ENCODE measurements around the gene PPM1K.
A peak's percentile ranks its signal among the peaks of the same experiment; 100 is the strongest.

PPM1K gene

GRCh38 chr4:88230969-88231771 is 53.2 kb downstream of the PPM1K start:
- peak; percentile 6 for DNase-seq (ENCODE audit: low read depth)
- no peak for TF ChIP-seq CTCF (conservative IDR thresholded peaks at IDR 0.05; ENCODE audit: low read length)
- peak overlapping the region; percentile 35 for H3K4me3 ChIP-seq (ENCODE audit: low read length)

- TF ChIP-seq CTCF (conservative IDR thresholded peaks at IDR 0.05; ENCODE audit: low read length): no peak
- DNase-seq (ENCODE audit: low read depth): no peak
- H3K4me3 ChIP-seq (ENCODE audit: low read length): no peak overlapping the region
Observed at GRCh38 chr4:88230461-88230891, 53.9 kb downstream of the PPM1K start.

DNA sequence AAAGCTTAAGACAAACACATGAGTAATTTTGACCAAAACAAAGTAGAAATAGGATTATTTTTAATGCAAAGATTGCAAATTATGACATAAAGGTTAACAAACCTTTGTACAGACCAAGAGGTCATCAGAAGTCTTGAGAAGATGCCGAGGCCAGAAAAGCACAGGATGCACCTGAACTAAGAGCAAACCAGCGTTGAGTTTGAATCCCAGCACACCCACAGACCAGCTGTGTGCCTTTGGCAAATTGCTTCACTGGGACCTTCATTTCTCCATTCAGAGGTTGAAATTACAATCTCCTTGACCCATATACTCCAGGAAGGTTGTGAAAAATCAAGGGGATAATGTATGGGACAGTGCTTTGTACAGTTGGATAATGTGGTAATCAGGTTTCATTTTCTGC is 56.6 kb downstream of the PPM1K start:
- no peak for DNase-seq (ENCODE audit: low read depth)
- no peak for TF ChIP-seq CTCF (conservative IDR thresholded peaks at IDR 0.05; ENCODE audit: low read length)
- H3K4me3 ChIP-seq (ENCODE audit: low read length): no peak overlapping the region

- no peak for DNase-seq (ENCODE audit: low read depth)
- no peak for TF ChIP-seq CTCF (conservative IDR thresholded peaks at IDR 0.05; ENCODE audit: low read length)
- no peak overlapping the region for H3K4me3 ChIP-seq (ENCODE audit: low read length)
Observed at GRCh38 chr4:88226143-88226542, 58.2 kb downstream of the PPM1K start.

DNA sequence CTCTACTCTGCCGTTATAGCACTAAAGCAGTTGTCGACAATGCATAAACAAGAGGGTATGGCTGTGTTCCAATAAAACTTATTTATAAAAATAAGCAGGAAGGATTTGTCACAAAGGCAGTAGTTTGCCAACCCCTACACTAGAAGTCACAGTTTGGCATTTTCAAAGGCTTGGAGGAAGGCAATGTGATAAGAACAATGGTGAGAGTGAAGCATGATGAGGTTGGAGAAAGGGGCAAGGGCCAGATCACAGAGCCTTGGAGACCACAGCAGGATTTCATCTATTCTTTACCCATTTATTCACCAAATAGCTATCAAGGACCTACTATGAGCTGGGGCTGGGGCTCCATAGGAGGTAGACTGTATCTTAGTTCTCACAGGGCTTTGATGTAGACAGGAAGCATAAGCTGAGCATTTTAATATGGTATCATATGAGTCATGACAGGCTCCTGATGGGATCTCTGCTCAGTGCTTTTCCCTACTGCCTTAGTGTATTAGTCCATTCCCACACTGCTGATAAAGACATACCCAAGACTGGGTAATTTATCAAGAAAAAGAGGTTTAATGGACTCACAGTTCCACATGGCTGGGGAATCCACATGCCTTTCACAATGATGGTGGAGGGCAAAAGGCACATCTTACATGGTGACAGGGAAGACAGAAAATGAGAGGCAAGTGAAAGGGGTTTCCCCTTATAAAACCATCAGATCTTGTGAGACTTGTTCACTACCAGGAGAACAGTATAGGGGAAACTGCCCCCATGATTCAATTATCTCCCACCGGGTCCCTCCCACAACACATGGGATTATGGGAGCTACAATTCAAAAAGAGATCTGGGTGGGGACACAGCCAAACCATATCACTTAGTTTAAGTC is 58.9 kb downstream of the PPM1K start:
- DNase-seq (ENCODE audit: low read depth): no peak
- no peak for TF ChIP-seq CTCF (conservative IDR thresholded peaks at IDR 0.05; ENCODE audit: low read length)
- H3K4me3 ChIP-seq (ENCODE audit: low read length): no peak overlapping the region

- no peak for TF ChIP-seq CTCF (conservative IDR thresholded peaks at IDR 0.05; ENCODE audit: low read length)
- DNase-seq (ENCODE audit: low read depth): no peak
- H3K4me3 ChIP-seq (ENCODE audit: low read length): no peak overlapping the region
Observed at GRCh38 chr4:88223516-88223915, 60.8 kb downstream of the PPM1K start.
